Jurkat, Clone E6-1 (cell line): ENCODE results near the gene TUBD1. TPM values are rescaled to one million over a fixed set of nuclear protein-coding genes. Genes with fewer than 3 reads are reported as not detected.
"Not testable (repeated sequence)": the region's sequence is repeated elsewhere in the genome, so short reads cannot be mapped to it uniquely, and the experiment has no call there.

ENCODE experiments used
- DNase-seq: peaks from one replicate; pipeline ENCODE4 v3.0.0-alpha.2; 2011; ENCODE audit warnings: low read depth, low spot score
- H3K4me3 ChIP-seq: 2 replicates; pipeline ENCODE4 v1.5.1; 2011; ENCODE audit warnings: mild to moderate bottlenecking, low read length, control low read depth, moderate library complexity
- polyA plus RNA-seq: library from polyadenylated mRNA; unstranded; fragments of >200 nt; gene quantifications from one replicate; pipeline ENCODE4 v1.2.1, GENCODE V29; 2012; ENCODE audit warnings: missing spikeins; ENCODE audit not compliant: insufficient read length, insufficient read depth

Gene TUBD1, protein sequence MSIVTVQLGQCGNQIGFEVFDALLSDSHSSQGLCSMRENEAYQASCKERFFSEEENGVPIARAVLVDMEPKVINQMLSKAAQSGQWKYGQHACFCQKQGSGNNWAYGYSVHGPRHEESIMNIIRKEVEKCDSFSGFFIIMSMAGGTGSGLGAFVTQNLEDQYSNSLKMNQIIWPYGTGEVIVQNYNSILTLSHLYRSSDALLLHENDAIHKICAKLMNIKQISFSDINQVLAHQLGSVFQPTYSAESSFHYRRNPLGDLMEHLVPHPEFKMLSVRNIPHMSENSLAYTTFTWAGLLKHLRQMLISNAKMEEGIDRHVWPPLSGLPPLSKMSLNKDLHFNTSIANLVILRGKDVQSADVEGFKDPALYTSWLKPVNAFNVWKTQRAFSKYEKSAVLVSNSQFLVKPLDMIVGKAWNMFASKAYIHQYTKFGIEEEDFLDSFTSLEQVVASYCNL
- polyA plus RNA-seq: 10.6 TPM

DNA sequence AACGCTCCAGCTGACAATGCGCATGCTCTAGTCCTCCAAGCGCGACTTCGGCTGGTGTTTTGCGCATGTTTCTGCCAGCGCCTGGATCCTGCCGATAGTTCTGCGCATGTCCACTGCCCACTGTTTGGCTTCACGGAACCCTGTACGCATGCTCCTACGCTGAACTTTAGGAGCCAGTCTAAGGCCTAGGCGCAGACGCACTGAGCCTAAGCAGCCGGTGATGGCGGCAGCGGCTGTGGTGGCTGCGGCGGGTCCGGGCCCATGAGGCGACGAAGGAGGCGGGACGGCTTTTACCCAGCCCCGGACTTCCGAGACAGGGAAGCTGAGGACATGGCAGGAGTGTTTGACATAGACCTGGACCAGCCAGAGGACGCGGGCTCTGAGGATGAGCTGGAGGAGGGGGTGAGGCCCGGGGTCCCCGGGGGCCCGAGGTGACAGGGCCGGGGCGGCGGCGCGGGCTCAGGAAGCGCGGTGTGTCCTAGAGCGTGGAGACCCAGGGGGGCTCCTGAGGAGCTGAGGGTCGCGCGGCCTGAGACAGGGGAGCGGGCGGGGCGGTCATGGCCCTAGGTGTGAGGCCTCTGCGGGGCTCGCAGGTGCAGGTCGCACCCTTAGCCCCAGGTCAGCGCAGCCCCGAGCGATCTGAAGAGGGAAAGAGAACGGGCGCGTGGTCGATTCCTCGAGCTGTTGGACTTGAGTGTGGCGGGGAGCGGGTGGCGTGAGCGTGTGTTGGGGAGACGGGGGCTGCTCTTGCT lies at the start of gene TUBD1, which contains the start of gene RPS6KB1:
TUBD1 (minus strand) TSS at position 20 of the 752 bp plus-strand sequence. CDS start 1,941 bp downstream, outside the sequence.
RPS6KB1 (plus strand) TSS at position 198 of the 752 bp plus-strand sequence; CDS start at position 262, 64 bp downstream.
- DNase-seq: peak; percentile 99
- peak within 1 kb of the TSS; percentile 87 for H3K4me3 ChIP-seq

DNA sequence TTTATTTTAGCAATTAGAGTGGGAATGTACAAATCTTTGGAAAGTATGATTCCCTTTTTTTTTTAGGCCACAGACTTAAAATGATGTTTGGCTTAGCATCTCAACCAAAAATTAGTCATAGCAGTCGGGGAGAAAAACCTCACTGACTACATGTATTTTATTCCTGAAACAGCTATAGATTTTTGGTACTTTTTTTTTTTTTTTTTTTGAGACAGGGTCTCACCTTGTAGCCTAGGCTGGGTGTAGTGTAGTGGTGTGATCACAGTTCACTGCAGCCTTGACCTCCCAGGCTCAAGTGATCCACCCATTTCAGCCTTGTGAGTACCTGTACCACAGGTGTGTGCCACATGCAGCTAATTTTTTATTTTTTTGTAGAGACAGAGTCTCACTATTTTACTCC lies 48.4 kb upstream of the TUBD1 start:
- no peak overlapping the region for H3K4me3 ChIP-seq
- DNase-seq: no peak

DNA sequence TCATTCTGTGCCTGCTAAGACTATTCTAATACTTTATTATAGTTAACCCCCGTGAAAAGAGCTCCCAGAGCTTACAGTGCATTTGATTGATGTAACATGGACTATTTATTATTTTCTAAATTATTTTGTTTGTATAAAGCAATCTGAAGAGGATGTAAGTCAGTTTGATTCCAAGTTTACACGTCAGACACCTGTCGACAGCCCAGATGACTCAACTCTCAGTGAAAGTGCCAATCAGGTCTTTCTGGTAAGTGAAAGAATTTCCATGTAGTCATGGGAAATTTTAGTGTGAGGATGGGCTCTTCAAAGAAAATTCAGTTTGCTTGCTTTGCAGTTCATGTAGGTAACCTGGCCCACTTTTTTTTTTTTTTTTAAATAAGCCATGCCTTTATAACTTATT lies 48.0 kb upstream of the TUBD1 start:
- H3K4me3 ChIP-seq, DNase-seq: not testable (repeated sequence)

DNA sequence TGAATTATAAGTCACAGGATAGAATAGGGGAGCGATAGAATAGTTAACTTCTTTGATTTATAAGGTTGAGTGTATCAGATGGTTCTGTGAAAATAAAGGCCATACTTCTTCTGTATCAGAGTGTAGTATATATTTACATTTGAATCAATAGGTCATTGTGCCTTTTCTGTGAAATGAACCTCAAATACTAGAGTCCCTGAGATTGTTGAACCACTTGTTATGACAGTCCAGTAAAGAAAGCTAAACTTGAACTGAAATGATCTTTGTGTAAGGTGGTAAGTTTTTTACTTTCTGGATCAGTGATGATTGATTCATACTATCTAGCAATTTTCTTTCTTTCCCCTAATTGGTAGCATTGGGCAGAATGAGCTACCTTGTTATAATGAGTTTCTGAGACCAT lies 40.6 kb upstream of the TUBD1 start:
- not testable (repeated sequence) for H3K4me3 ChIP-seq, DNase-seq

DNA sequence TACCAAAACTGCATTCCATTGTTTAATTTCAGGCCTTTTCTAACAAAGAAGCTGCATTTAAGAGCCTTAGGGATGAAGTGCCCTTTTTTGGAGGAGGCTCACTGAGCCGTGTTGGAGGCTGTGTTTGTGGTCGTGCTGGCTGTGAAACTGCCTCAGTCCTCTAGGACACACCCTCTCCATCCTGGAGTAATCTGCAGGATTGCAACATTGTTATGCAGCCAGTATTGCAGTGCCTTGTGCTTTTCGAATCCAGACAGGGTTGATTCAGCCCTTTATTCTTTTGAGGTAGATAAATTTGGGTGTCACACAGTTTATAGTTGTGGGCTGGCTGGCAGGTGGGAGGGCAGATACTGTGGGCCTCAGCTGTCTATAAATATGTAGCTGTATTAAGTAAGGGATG lies 38.0 kb upstream of the TUBD1 start:
- H3K4me3 ChIP-seq, DNase-seq: not testable (repeated sequence)

- DNase-seq, H3K4me3 ChIP-seq: not testable (repeated sequence)
These were observed 37.4 kb upstream of the TUBD1 start for GRCh38 chr17:59930121-59930520.

DNA sequence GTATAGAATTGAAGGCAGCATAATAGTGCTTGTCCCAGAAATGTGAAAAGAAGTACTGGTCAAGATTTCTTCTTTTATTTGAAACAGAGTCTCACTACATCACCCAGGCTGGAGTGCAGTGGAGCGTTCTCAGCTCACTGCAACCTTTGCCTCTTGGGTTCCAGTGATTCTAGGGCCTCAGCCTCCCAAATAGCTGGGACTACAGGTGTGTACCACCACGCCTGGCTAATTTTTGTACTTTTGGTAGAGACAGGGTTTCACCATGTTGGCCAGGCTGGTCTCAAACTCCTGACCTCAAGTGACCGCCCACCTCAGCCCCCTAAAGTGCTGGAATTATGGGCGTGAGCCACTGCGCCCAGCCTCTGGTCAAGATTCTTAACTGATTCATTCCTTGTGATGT lies 27.9 kb upstream of the TUBD1 start:
- not testable (repeated sequence) for DNase-seq, H3K4me3 ChIP-seq

GRCh38 chr17:59916446-59916845 lies 23.7 kb upstream of the TUBD1 start:
- no peak for DNase-seq
- no peak overlapping the region for H3K4me3 ChIP-seq

- no peak overlapping the region for H3K4me3 ChIP-seq
- peak; percentile 15 for DNase-seq
These were observed 21.6 kb upstream of the TUBD1 start for GRCh38 chr17:59914274-59914854.

DNA sequence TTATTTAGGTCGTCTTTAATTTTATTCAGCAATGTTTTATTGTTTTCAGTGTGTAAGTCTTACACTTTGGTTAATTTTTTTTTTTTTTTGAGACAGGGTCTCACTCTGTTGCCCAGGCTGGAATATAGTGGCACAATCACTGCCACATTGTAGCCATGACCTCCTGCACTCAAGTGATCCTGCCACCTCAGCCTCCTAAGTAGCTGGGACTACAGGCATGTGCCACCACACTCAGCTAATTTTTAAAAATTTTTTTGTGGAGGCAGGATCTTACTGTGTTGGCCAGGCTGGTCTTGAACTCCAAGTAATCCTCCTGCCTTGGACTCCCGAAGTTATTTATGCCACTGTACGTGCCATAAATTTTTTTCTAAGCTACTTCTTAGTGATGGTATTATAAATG lies 14.7 kb upstream of the TUBD1 start:
- H3K4me3 ChIP-seq: no peak overlapping the region
- no peak for DNase-seq

DNA sequence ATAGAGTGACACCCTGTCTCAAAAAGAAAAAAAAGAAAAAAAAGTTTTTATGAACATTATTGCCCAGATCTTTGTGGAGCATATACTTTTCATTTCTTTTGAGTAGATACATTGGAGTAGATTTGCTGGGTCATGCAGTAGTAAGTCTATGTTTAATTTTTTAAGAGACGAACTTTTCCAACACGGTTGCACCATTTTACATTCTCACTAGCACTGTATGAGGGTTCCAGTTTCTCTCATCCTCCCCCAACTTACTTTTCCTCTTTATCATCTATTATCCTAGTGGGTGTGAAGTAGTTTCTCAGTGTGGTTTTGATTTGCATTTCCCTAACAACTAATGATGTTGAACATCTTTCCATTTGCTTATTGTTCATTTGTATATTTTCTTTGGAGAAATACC lies 10.7 kb upstream of the TUBD1 start:
- no peak for DNase-seq
- H3K4me3 ChIP-seq: no peak overlapping the region

- no peak overlapping the region for H3K4me3 ChIP-seq
- no peak for DNase-seq
These were observed 8.9 kb upstream of the TUBD1 start for GRCh38 chr17:59901604-59902003.

- H3K4me3 ChIP-seq: no peak overlapping the region
- no peak for DNase-seq
These were observed 6.4 kb upstream of the TUBD1 start for GRCh38 chr17:59899099-59899498.

DNA sequence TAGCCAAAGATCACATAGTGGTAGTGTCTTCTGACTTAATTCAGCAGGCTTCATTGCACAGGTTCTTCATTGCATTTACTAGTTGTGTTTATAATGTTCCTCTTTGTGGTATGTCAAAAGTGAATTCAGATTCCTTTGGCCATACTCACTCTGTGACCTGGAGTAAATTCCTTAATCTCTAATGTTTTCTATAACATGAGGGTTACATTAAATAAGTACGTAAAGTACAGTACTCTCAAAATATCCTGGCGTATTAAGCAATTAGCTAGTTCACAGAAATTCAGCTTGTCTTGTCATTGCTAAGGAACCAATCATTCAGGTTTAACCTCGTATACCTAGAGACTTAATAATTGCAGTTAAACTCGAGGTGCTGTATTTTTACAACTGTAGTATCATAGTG lies 4.3 kb upstream of the TUBD1 start:
- DNase-seq: no peak
- H3K4me3 ChIP-seq: no peak overlapping the region

DNA sequence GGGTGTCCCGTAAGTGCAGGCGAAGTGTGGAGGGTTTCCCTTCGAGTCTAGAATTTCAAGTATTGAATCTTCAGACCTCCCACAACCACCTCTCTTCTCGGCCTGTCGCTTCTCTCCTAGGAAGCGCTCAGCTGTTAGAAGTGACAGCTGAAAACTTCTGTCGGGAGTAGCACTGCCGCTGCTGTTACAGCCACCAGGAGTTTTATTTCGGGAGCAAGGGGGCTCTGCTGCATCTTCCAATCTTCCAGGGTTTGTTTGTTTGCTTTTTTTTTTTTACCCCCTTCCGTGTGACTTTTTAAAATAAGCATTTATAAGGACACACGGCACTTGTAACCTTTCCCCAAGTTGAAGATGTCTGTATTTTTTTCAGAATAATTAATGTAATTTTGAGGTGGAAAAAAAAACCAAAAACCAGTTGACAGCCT lies 945 bp upstream of the TUBD1 start:
- H3K4me3 ChIP-seq: peak overlapping the region; percentile 87
- no peak for DNase-seq

- no peak for DNase-seq
- peak overlapping the region; percentile 87 for H3K4me3 ChIP-seq
These were observed 356 bp downstream of the TUBD1 start for GRCh38 chr17:59892251-59892923.

- no peak overlapping the region for H3K4me3 ChIP-seq
- DNase-seq: no peak
These were observed 2.0 kb downstream of the TUBD1 start for GRCh38 chr17:59890720-59891119.

GRCh38 chr17:59888145-59888750 lies 4.5 kb downstream of the TUBD1 start:
- no peak overlapping the region for H3K4me3 ChIP-seq
- no peak for DNase-seq

DNA sequence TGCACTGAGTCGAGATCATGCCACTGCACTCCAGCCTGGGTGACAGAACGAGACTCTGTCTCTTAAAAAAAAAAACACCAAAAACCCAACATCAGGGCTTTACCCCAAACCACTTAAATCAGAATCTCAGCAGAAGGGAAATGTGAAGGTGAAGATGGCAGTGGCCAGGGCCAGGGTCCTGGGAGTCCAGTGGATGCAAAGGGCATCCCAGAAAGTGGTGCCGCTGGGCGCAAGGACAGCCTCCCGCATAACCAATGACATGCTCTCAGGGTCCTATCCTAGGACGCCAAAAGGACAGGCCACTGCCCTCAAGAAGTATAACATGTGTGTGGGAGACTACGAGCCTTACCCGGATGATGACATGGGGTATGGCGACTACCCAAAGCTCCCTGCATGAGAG lies 7.9 kb downstream of the TUBD1 start:
- DNase-seq: no peak
- H3K4me3 ChIP-seq: no peak overlapping the region
